ENCODE measurements around the gene CCNJL.

The CCNJL gene

DNA sequence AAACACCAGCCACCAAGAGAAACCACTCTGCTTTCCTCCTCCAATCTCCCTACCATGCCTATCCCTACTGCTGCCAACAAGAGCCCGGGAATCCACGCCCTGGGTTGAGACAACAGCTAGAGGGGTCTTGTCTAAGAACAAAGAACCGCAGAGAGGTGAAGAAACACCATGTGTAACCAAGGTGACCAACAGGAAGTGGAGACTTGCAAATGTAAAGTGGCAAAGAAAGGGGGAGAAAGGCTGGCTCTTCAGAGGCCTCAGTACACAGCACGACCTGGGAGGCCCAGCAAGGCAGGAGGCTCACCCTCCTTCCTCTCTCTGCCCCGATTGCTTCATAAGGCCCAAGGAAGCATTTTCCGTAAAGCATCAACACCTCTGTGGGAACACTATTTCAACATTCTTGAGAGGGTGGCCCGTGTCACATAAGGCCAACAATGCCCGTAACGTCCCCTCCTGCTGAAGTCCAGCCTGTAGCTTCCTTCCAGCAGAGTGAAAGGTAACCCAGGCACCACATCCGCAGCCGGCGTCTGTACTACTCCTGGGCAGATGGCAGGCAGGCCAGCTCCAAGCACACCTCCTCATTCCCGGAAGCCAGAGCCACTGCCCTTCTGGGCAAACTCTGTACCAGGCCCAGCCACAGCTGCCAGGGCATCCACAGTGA lies 18.3 kb downstream of the CCNJL start:
- Histone ChIP-seq H3K4me3 (ENCODE audit: low read depth, low read length) (no peak overlapping the region), H3K27me3 (replicated peaks) (no peaks in the 10 kb centered on the region), H3K36me3 (replicated peaks) (no peaks in the 10 kb centered on the region), H3K27ac (no peak overlapping the region)
- TF ChIP-seq, protein P1, sequence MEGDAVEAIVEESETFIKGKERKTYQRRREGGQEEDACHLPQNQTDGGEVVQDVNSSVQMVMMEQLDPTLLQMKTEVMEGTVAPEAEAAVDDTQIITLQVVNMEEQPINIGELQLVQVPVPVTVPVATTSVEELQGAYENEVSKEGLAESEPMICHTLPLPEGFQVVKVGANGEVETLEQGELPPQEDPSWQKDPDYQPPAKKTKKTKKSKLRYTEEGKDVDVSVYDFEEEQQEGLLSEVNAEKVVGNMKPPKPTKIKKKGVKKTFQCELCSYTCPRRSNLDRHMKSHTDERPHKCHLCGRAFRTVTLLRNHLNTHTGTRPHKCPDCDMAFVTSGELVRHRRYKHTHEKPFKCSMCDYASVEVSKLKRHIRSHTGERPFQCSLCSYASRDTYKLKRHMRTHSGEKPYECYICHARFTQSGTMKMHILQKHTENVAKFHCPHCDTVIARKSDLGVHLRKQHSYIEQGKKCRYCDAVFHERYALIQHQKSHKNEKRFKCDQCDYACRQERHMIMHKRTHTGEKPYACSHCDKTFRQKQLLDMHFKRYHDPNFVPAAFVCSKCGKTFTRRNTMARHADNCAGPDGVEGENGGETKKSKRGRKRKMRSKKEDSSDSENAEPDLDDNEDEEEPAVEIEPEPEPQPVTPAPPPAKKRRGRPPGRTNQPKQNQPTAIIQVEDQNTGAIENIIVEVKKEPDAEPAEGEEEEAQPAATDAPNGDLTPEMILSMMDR (IDR thresholded peaks at IDR 0.05; ENCODE audit: low read depth, low read length, missing control alignments): no peak
- no peak for DNase-seq
- in situ Hi-C loops (cut with HindIII; ENCODE audit: low pct_ligation_motif_present, low sequenced_read_pairs): no loop called here

DNA sequence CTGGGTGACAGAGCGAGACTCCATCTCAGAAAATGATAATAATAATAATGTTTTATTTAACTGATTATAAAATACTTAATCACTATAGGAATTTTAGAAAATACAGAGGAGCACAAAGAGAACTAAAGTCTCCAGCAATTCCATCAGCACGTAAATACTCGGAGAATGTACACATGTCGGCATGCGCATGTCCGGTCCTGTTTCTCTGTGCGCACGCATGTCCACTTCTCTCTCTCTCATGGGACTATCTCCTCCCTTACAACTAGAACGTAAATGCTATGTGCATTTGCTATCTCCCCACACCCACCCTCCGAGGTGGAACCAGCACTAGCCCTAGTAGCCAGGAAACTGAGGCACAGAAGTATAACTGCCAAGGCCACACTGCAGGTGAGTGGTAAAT lies 19.0 kb downstream of the CCNJL start:
- DNase-seq: no peak
- H3K4me3 ChIP-seq (ENCODE audit: low read depth, low read length): no peak overlapping the region
- TF ChIP-seq, protein P1 (IDR thresholded peaks at IDR 0.05; ENCODE audit: low read depth, low read length, missing control alignments): no peak
- H3K36me3 ChIP-seq (replicated peaks): no peaks in the 10 kb centered on the region
- no peak overlapping the region for H3K27ac ChIP-seq
- in situ Hi-C loops (cut with HindIII; ENCODE audit: low pct_ligation_motif_present, low sequenced_read_pairs): no loop called here
- H3K27me3 ChIP-seq (replicated peaks): no peaks in the 10 kb centered on the region

DNA sequence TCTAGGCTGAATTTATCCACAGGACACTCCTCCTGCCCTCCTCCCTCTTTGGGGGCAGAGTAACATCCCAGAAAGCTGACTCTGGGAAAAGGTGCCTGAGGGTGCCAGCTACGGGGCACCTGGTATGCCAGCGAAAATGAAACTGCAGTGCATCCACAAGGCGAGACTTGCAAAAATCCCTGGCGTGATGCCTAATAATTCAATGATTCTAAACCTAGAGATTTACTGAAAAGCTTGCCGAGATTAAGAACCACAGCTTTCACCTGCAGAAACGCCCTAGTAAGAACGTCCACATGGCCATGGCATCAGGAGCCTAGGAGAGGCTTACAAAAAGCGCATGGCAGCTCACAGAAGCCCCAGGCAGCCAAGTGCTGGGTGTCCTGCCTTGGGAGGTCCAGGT lies 20.9 kb downstream of the CCNJL start:
- in situ Hi-C loops (cut with HindIII; ENCODE audit: low pct_ligation_motif_present, low sequenced_read_pairs): no loop called here
- Histone ChIP-seq H3K36me3 (replicated peaks) (no peaks in the 10 kb centered on the region), H3K4me3 (ENCODE audit: low read depth, low read length) (no peak overlapping the region), H3K27ac (no peak overlapping the region), H3K27me3 (replicated peaks) (no peaks in the 10 kb centered on the region)
- no peak for DNase-seq
- TF ChIP-seq, protein P1 (IDR thresholded peaks at IDR 0.05; ENCODE audit: low read depth, low read length, missing control alignments): no peak

DNA sequence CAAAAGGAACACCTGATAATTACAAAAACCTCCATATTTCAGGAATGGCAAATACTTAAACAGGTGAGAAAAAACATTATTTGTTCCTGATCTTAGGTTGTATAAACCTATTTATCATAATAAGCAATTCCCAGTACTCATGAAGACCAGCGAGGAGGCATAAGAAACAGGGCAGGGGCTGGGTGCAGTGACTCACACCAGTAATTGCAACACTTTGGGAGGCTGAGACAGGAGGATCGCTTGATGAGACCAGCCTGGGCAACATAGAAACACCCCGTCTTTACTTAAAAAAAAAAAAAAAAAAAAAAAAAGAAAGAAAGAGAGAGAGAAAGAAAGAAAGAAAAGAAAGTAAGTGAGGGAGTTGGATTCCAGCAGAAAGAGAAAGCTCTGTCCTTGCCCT lies 21.6 kb downstream of the CCNJL start:
- Histone ChIP-seq H3K36me3 (replicated peaks) (no peaks in the 10 kb centered on the region), H3K4me3 (ENCODE audit: low read depth, low read length) (no peak overlapping the region), H3K27me3 (replicated peaks) (no peaks in the 10 kb centered on the region), H3K27ac (no peak overlapping the region)
- DNase-seq: no peak
- TF ChIP-seq, protein P1 (IDR thresholded peaks at IDR 0.05; ENCODE audit: low read depth, low read length, missing control alignments): no peak
- in situ Hi-C loops (cut with HindIII; ENCODE audit: low pct_ligation_motif_present, low sequenced_read_pairs): no loop called here

DNA sequence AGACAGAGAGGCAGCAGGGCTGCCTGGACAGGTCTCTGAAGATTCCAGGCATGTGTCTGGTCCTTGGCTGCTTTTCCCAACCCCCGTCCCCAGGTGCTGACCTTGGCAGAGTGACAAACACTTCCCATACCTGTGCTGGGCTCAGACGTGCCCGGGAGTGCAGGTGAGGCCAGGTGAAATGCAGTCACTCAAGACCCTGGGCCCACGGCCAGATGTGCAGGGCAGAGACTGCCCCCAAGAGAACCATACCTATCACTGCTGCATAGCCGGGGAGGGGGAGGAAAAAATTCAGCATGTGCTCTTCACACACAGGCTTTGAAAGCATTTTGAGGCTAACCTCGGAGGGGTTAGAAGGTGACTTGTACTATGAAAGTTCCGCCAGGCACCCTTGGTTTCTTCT lies 22.6 kb downstream of the CCNJL start:
- DNase-seq: no peak
- Histone ChIP-seq H3K27me3 (replicated peaks) (no peaks in the 10 kb centered on the region), H3K4me3 (ENCODE audit: low read depth, low read length) (no peak overlapping the region), H3K36me3 (replicated peaks) (no peaks in the 10 kb centered on the region), H3K27ac (no peak overlapping the region)
- in situ Hi-C loops (cut with HindIII; ENCODE audit: low pct_ligation_motif_present, low sequenced_read_pairs): no loop called here
- TF ChIP-seq, protein P1 (IDR thresholded peaks at IDR 0.05; ENCODE audit: low read depth, low read length, missing control alignments): no peak

DNA sequence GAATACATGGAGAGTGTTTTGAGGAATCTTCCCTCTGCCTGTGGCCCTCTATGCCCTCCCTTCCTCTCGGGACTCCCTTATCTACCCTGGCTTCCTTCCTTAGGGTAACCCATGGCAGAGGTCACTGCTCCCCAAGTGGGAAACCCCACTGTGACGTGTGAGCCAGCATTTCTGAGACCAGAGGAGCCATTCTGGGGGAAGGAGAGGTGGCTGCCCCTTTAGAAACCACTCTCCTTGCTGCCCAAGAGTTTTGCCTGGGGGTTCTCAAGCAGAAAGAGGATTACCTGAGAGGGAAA lies 23.1 kb downstream of the CCNJL start:
- H3K27ac ChIP-seq: no peak overlapping the region
- DNase-seq: no peak
- in situ Hi-C loops (cut with HindIII; ENCODE audit: low pct_ligation_motif_present, low sequenced_read_pairs): no loop called here
- H3K36me3 ChIP-seq (replicated peaks): no peaks in the 10 kb centered on the region
- H3K27me3 ChIP-seq (replicated peaks): no peaks in the 10 kb centered on the region
- no peak overlapping the region for H3K4me3 ChIP-seq (ENCODE audit: low read depth, low read length)
- TF ChIP-seq, protein P1 (IDR thresholded peaks at IDR 0.05; ENCODE audit: low read depth, low read length, missing control alignments): no peak

All from brain microvascular endothelial cell (primary cell).